Adrenal gland (tissue), 5 donors: ENCODE measurements around the gene EXOC6B.

Experiments used
- CTCF ChIP-seq, 6 experiments: fragments of 450-650 bp in 4 of 6; fragments of 200-600 bp in 2 of 6; sonication (generic) in 1 of 6; IDR thresholded peaks; 1 replicate in 5 of 6; 2 replicates in 1 of 6; pipeline versions ENCODE4 v1.5.1 to v1.8.0; 2016 to 2021; ENCODE audit warnings: antibody characterized with exemption in 6 of 6, mild to moderate bottlenecking in 2 of 6, moderate library complexity in 1 of 6
- POLR2A ChIP-seq, 2 donors: fragments of 450-650 bp; IDR thresholded peaks; one replicate each; pipeline ENCODE4 v1.6.1; 2017; ENCODE audit warnings: antibody characterized with exemption in 2 of 2, mild to moderate bottlenecking in 2 of 2, moderate library complexity in 1 of 2
- donor health status: DM: no; HTN: no; CAD: no.

GRCh38 chr2:72292433-72292832 lies 533.4 kb downstream of the EXOC6B start:
- no peak for TF ChIP-seq CTCF (IDR thresholded peaks at IDR 0.05)
- no peak for TF ChIP-seq POLR2A (IDR thresholded peaks at IDR 0.05)
